ENCODE measurements around the gene NCF2.

- no peak for TF ChIP-seq POLR2A (IDR thresholded peaks at IDR 0.05; ENCODE audit: extremely low read depth, insufficient read length)
- no peak for TF ChIP-seq CTCF (IDR thresholded peaks at IDR 0.05; ENCODE audit: low read depth, low read length)
- no peak for TF ChIP-seq MYC (IDR thresholded peaks at IDR 0.05; ENCODE audit: low read depth, low read length)
- no peak for TF ChIP-seq MAX (IDR thresholded peaks at IDR 0.05; ENCODE audit: low read depth, low read length)
These were observed 69.9 kb downstream of the NCF2 start for GRCh38 chr1:183520379-183520778.

Measured in NB4 (cell line).